Esophagus mucosa (tissue), 1 donor: ENCODE measurements around the gene PILRA. TPM values are rescaled to one million over a fixed set of nuclear protein-coding genes. Genes with fewer than 3 reads are reported as not detected.
"Not testable (repeated sequence)": the region's sequence is repeated elsewhere in the genome, so short reads cannot be mapped to it uniquely, and the experiment has no call there.

Source experiments
- ATAC-seq: fragments of 200-7000 bp; cut with Tn5 transposase; one replicate; pipeline ENCODE4 v1.9.1; 2020
- total RNA-seq: library from RNA; stranded (reverse); gene quantifications from one replicate; pipeline ENCODE4 v1.2.4, GENCODE V29; 2023
- donor health status: DM: yes; HTN: yes; CAD: no.

Gene PILRA
- total RNA-seq, 1 donor from 2014 or later, result 2.7 TPM

GRCh38 chr7:100358027-100358856 is 15.0 kb upstream of the PILRA start, which contains the start of gene PILRB:
Gene PILRB, plus strand, starts transcription at chr7:100358117. Its CDS starts 186 bp downstream, at chr7:100358303.
- no peak for ATAC-seq

GRCh38 chr7:100358857-100359212 is 14.5 kb upstream of the PILRA start:
- no peak for ATAC-seq

GRCh38 chr7:100360135-100360854 is 13.0 kb upstream of the PILRA start:
- no peak for ATAC-seq

- ATAC-seq, result no peak
These were observed 10.2 kb upstream of the PILRA start for GRCh38 chr7:100363098-100363497.

GRCh38 chr7:100363797-100364196 is 9.5 kb upstream of the PILRA start:
- ATAC-seq, result not testable (repeated sequence)

GRCh38 chr7:100364480-100364879 is 8.8 kb upstream of the PILRA start:
- no peak for ATAC-seq

- not testable (repeated sequence) for ATAC-seq
These were observed 7.3 kb upstream of the PILRA start for GRCh38 chr7:100365998-100366367.

- ATAC-seq, result peak; percentile 19
These were observed 6.7 kb upstream of the PILRA start for GRCh38 chr7:100366411-100367250.

- ATAC-seq, result no peak
These were observed 6.1 kb upstream of the PILRA start for GRCh38 chr7:100367251-100367620.

GRCh38 chr7:100367676-100368613 is 5.3 kb upstream of the PILRA start:
- peak; percentile 12 for ATAC-seq

- peak; percentile 54 for ATAC-seq
These were observed 4.2 kb upstream of the PILRA start for GRCh38 chr7:100369105-100369504.

- no peak for ATAC-seq
These were observed 3.0 kb upstream of the PILRA start for GRCh38 chr7:100370303-100370702.

GRCh38 chr7:100370746-100371145 is 2.5 kb upstream of the PILRA start:
- no peak for ATAC-seq

GRCh38 chr7:100371561-100372171 is 1.6 kb upstream of the PILRA start:
- no peak for ATAC-seq

- no peak for ATAC-seq
These were observed 1.0 kb upstream of the PILRA start for GRCh38 chr7:100372256-100372655.

- no peak for ATAC-seq
These were observed 593 bp upstream of the PILRA start for GRCh38 chr7:100372694-100373093.

GRCh38 chr7:100373870-100374598 is 747 bp downstream of the PILRA start:
- ATAC-seq, result peak; percentile 9

- ATAC-seq, result no peak
These were observed 1.3 kb downstream of the PILRA start for GRCh38 chr7:100374601-100375000.

- no peak for ATAC-seq
These were observed 2.8 kb downstream of the PILRA start for GRCh38 chr7:100376066-100376465.

- no peak for ATAC-seq
These were observed 4.9 kb downstream of the PILRA start for GRCh38 chr7:100378114-100378755.
